NCI-H2029 treated with DMSO at 0.1 percent for 48 hours (cell line): Measurements from ENCODE around the gene SRP19.
"Not testable (repeated sequence)": the region's sequence is repeated elsewhere in the genome, so short reads cannot be mapped to it uniquely, and the experiment has no call there.

Source experiments
- DNase-seq: peaks from one replicate; lab custom pipeline; 2025; lab: John Stamatoyannopoulos, UW

SRP19 gene

GRCh38 chr5:112870966-112871365 is 9.9 kb downstream of the SRP19 start:
- DNase-seq = no peak

GRCh38 chr5:112876362-112876761 is 15.3 kb downstream of the SRP19 start:
- DNase-seq = no peak

DNA sequence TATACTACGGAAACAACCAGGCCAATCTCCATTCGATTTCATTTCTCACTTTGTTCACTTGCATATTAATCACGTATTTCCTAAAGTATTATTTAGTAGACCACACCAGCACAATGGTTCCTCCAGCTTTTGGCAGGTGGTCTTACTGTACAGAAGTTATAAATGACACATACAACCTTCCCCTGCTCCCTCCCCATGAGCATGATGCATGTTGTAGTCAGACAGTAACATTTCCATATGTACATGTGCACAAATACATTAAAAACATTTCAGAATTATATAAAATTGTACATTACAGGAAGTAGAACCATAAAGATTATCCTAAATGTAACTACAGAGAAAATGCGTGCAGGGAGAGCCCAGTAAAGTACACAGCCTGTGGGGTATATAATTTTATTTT is 17.0 kb downstream of the SRP19 start:
- DNase-seq = no peak

DNA sequence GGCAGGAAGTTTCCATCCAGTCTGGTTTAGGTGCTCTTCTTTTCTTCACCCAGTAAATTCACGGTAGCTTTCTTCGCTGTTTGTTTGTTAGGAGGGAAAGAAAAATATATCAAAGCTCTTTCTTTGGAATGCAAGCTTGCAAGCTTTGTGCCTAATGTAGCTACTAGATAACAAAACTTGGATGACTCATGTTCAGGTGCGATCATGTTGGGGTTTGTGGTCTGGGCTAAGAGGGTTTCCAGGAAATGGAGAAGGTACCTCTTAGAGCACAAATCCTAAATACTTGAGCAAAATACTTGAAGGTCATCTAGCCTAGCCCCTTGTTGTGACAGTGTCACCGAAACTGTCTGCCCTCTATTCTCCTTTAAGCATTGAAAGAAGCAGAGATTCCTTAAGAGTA is 17.7 kb downstream of the SRP19 start:
- no peak for DNase-seq

DNA sequence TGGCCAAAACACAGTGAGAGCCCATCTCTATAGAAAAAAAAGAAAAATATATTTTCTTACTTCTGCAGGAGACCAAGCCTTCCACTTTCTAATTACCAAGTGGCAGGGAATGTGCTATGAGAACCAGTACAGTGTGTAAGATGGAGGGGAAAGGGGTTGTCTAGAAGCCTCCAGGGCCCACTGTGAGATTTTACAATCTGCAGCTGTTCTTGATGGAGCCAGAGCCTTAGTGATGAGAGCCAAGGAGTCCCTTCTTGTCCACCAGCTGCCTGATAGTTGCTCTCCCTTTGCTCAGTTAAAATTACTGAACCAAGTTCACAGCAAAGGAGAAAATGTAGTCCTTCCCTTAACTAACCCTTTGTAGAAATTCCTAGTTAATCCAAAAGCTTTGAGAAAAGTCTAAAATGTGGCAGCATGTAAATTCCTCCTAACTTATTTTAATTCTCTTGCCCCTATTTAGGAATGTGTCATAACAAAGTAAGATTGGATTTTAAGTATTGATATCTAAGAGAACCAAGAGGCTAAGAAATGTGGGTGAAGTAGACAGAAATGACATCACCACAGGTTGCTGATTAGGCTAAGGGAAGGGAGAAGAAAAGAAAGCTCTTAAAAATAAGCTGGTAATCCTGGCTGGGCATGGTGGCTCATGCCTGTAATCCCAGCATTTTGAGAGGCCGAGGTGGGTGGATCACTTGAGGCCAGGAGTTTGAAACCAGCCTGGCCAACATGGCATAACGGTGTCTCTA is 19.3 kb downstream of the SRP19 start:
- DNase-seq = no peak

DNA sequence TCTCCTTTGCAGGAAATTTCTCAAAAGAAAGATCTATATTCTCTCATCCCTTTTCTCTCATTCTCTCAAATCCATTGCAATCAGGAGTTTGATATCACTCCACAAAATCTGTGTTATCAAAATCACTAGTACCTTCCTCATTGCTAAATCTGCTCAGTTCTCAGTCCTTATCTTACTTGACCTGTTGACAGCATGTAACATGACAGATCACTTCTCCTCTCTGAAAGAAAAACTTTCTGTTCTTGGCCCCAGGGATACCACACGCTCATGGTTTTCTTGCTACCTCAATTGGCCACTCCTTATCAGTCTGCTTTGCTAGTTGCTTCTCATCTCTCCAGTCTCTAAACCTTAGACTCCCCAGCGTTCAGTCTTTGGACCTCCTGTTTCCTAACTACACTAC is 22.1 kb downstream of the SRP19 start:
- no peak for DNase-seq

DNA sequence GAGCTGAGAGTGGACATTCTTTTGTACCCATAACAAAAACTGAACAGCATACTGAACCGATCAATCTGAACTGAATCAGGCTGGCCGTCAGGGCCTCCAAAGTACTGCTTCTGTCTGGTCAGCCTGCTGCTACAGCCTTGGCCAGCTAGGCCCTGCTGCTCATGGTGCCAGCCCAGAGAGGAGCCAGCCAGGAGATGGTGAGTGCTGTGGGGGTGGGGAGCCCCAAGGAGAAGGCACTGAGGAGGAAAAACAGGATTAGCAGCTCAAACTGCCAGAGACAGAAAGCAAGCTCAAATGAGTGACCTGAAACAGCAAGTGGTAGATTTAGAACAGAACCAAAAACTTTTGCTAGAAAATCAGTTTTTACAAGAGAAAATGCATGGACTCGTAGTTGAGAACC is 23.9 kb downstream of the SRP19 start:
- no peak for DNase-seq

DNA sequence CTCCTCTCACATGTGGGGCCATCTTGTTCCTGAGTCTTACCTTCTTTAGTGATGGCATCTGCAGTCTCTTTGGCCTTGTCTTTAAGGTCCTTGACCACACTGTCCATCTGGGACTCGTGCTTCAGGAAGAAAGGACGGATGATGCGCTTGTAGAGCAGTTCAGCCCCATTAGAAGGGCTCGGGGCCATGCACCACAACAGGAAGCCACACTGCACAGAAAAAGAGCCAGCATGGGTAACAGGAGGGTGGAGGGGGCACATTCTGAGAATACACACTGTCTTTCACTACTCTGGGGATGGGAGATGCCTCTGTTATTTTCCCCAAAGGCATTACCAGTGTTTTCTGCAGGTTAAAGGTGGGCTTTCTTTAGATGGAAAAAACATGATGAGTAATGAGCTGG is 25.9 kb downstream of the SRP19 start:
- no peak for DNase-seq

GRCh38 chr5:112892066-112892465 is 31.0 kb downstream of the SRP19 start:
- DNase-seq = not testable (repeated sequence)

- DNase-seq = no peak
Observed at GRCh38 chr5:112892776-112893175, 31.7 kb downstream of the SRP19 start.

DNA sequence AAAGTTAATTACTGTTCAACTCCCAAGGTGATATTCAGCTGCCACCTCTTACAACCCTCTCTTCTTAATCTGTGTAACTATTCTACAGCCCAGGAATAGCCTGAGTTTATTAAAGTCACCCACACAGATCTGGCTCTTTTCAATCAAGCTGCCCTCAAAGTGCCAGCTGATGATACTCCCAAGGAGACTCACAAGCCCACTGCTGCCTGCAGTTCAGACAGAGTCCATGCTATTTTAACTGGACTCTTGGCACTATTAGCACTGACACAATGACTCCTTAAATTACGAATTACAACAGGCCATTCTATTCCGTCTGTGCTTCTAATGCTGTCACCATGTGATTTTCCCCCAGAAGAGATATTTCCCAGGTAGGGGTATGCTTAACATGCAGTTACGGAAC is 34.6 kb downstream of the SRP19 start:
- no peak for DNase-seq

DNA sequence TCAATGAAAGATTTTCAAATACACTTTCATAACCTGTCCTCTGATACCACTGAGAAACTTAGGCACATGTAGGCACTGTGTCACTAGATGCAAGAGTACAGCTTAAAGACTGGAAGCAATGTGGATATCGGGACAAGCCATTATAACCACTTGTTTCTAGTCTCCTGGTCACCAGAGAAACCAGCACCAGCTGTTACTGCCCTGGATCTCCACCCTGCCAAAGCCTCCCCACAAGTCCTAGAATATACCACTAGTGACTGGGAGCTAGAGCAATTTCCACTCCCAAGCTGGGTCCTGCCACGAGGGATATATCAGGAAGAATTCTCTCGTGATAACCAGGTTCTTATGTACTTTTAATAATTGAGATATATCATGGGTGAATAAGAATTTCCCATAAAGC is 41.5 kb downstream of the SRP19 start:
- no peak for DNase-seq

DNA sequence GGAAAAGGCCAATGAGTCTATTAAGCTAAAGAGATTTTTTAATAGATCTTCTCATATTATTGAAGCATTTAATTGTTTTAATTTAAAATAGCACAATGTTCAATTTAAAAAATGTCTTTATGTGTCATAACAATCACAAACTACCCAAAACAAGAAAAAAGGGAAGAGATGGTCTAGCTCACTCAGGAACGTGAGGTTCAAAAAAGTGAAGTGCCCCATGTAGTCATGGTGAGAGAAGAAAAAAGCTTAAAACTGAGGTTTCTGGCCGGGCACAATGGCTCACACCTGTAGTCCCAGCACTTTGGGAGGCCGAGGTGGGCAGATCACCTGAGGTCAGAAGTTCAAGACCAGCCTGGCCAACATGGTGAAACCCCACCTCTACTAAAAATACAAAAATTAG is 43.9 kb downstream of the SRP19 start:
- not testable (repeated sequence) for DNase-seq

DNA sequence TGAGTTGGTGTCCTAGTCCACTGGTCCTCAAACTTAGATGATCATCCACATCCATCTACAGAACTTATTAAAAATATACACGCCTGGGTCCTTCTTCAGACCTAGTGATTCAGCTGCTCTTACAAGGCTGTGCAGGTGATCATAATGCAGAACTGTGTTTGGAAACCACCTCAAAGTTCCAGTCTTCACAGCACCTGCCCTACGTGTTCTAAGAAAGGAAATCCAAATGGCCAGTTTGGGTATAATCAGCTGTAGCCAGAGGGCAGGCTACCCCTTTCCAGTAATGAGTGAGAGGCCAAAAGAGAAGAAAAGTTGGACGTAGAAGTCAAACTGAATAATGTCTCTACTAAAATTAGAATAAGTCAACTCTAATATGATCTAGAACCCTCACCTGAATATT is 45.5 kb downstream of the SRP19 start:
- no peak for DNase-seq

- DNase-seq = no peak
Observed at GRCh38 chr5:112907166-112907631, 46.1 kb downstream of the SRP19 start.

- DNase-seq = no peak
Observed at GRCh38 chr5:112908854-112909253, 47.8 kb downstream of the SRP19 start.

GRCh38 chr5:112910529-112910928 is 49.4 kb downstream of the SRP19 start:
- DNase-seq = no peak

DNA sequence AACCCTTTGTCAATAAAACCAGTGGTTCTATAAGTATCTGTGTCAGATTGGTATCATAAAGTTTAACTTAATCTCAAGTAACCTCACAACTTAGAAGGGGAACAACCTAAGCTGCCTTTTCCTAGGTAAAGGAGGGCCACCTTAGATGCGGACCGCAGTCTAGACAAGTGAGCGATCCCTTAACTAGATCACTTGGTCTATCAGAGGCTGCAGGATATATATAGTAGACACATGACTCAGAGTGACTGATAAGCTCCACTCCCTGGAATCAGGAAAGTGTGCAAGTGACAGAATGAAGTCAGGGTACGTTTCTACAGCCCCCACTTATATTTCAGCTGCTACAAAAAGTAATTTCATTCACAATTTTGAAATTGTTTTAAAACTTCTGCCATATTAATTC is 53.5 kb downstream of the SRP19 start:
- no peak for DNase-seq

DNA sequence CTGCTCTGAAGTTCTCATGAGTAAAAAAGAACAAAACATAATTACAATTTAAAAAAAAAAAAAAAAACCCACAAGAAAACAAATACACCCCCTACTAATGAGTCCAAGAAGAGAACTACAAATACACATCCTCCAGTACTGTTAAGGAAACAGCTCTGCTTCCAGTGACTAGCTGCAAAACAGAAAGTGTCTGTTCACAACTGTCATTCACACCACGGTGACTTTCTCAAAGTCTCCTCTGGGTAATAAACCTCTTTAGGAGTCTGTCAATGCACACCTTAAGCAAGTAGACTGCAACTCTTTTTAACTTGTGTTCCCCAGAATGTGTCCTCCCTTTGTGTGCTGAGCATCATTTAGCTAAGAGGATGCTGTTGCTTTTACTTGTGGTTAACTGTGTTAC is 54.7 kb downstream of the SRP19 start:
- DNase-seq = no peak

DNA sequence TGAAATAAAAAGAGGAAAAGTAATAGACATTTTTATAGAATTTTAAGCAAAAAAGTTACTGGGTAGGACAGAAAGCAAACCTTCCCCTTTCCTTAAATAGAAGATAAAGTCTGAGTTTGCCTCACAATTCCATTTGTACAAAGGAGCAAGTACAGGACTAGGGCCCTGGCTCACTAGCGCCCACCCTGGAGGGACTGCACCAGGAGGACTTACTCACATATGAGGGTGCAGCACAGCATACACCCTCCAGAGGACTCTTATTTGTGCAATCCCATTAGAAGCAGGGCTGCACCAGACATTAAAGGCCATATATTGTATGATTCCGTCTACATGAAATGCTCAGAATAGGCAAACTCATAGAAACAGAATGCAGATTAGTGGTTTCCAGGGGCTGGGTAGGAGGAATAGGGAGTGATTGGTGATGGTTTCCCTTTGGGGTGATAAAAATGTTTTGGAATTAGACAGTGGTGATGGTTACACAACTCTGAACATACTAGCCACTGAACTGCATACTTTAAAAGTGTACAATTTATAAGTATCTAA is 56.4 kb downstream of the SRP19 start:
- DNase-seq = no peak

- no peak for DNase-seq
Observed at GRCh38 chr5:112918136-112918535, 57.0 kb downstream of the SRP19 start.

- no peak for DNase-seq
Observed at GRCh38 chr5:112918679-112919078, 57.6 kb downstream of the SRP19 start.
